Uterus (tissue), 4 donors: ENCODE measurements around the gene TLR8. TPM values are rescaled to one million over a fixed set of nuclear protein-coding genes. Genes with fewer than 3 reads are reported as not detected.

Source experiments
- DNase-seq, 2 donors: peaks; one replicate each; pipeline ENCODE4 v3.0.0-alpha.2; 2019 to 2020
- H3K27ac ChIP-seq, 2 donors: fragments of 200-600 bp; sonication (generic); 1 replicate in 1 of 2; 2 replicates in 1 of 2; pipeline ENCODE4 v1.5.1; 2016 to 2018
- H3K27me3 ChIP-seq, 2 donors: fragments of 200-600 bp; sonication (generic); one replicate each; pipeline ENCODE4 v1.5.1; 2018 to 2019; ENCODE audit warnings: control low read depth in 1 of 2
- H3K36me3 ChIP-seq, 2 donors: fragments of 200-600 bp; sonication (generic); one replicate each; pipeline ENCODE4 v1.5.1; 2019; ENCODE audit warnings: control low read depth in 1 of 2
- H3K4me1 ChIP-seq, 2 donors: fragments of 200-600 bp; sonication (generic); one replicate each; pipeline ENCODE4 v1.5.1; 2018 to 2019; ENCODE audit warnings: control low read depth in 1 of 2
- H3K4me3 ChIP-seq, 2 donors: fragments of 200-600 bp; sonication (generic); 1 replicate in 1 of 2; 2 replicates in 1 of 2; pipeline ENCODE4 v1.5.1; 2018 to 2019; ENCODE audit warnings: mild to moderate bottlenecking in 1 of 2
- H3K9me3 ChIP-seq, 2 donors: fragments of 200-600 bp; sonication (generic); one replicate each; pipeline ENCODE4 v1.5.1; 2019; ENCODE audit warnings: control low read depth in 1 of 2
- CTCF ChIP-seq, 4 experiments: fragments of 200-600 bp in 2 of 4; fragments of 450-650 bp in 2 of 4; sonication (generic) in 2 of 4; IDR thresholded peaks; one replicate each; pipeline ENCODE4 v1.5.1; 2016 to 2019; ENCODE audit warnings: antibody characterized with exemption in 4 of 4, mild to moderate bottlenecking in 2 of 4, moderate library complexity in 1 of 4
- POLR2A ChIP-seq, 2 donors: fragments of 450-650 bp; IDR thresholded peaks; one replicate each; pipeline ENCODE4 v1.6.1; 2016; ENCODE audit warnings: antibody characterized with exemption in 2 of 2, mild to moderate bottlenecking in 1 of 2, moderate library complexity in 1 of 2
- intact Hi-C: fragments of 100-400 bp; cut with DNase I; formaldehyde crosslinking; loops from one replicate; pipeline ENCODE4 v1.15.1; 2023; ENCODE audit warnings: low total_unique reads
- total RNA-seq, 4 donors: library from RNA; depleted of rRNA in 3 of 4; stranded (reverse); fragments of >200 nt in 3 of 4; gene quantifications; one replicate each; pipeline versions ENCODE4 v1.1.0 to v1.2.4, GENCODE V29; 2014 to 2023
- donor health status: DM: yes; HTN: yes; CAD: no.

Gene TLR8
- total RNA-seq, 4 donors from 2014 or later, result 0.29 to 0.55 (median 0.55) TPM; not detected in 1

GRCh38 chrX:12903646-12904045 lies 2.8 kb upstream of the TLR8 start:
- no peak overlapping the region for H3K4me3 ChIP-seq
- no peak overlapping the region for H3K27ac ChIP-seq
- intact Hi-C loops, result no loop called here
- no peaks in the 10 kb centered on the region for H3K27me3 ChIP-seq
- H3K36me3 ChIP-seq, result no peaks in the 10 kb centered on the region
- DNase-seq, result no peak
- H3K4me1 ChIP-seq, result no peaks in the 10 kb centered on the region
- no peaks in the 10 kb centered on the region for H3K9me3 ChIP-seq
- TF ChIP-seq CTCF (IDR thresholded peaks at IDR 0.05) (no peak), POLR2A (IDR thresholded peaks at IDR 0.05) (no peak)

- Histone ChIP-seq H3K27ac (no peak overlapping the region), H3K4me1 (no peaks in the 10 kb centered on the region), H3K27me3 (no peaks in the 10 kb centered on the region), H3K36me3 (no peaks in the 10 kb centered on the region), H3K4me3 (no peak overlapping the region), H3K9me3 (no peaks in the 10 kb centered on the region)
- intact Hi-C loops, result no loop called here
- TF ChIP-seq POLR2A (IDR thresholded peaks at IDR 0.05) (no peak), CTCF (IDR thresholded peaks at IDR 0.05) (no peak)
- no peak for DNase-seq
Measured at GRCh38 chrX:12910423-12911121, 4.2 kb downstream of the TLR8 start.

- TF ChIP-seq CTCF (IDR thresholded peaks at IDR 0.05), result no peak
- no peak for TF ChIP-seq POLR2A (IDR thresholded peaks at IDR 0.05)
- H3K9me3 ChIP-seq, result no peaks in the 10 kb centered on the region
- intact Hi-C loops, result no loop called here
Measured at GRCh38 chrX:12911122-12911470, 4.7 kb downstream of the TLR8 start.

GRCh38 chrX:12912791-12913482 lies 6.5 kb downstream of the TLR8 start:
- DNase-seq, result no peak
- Histone ChIP-seq H3K4me3 (no peak overlapping the region), H3K27me3 (no peaks in the 10 kb centered on the region), H3K27ac (no peak overlapping the region), H3K9me3 (no peaks in the 10 kb centered on the region), H3K36me3 (no peaks in the 10 kb centered on the region), H3K4me1 (no peaks in the 10 kb centered on the region)
- TF ChIP-seq CTCF (IDR thresholded peaks at IDR 0.05) (no peak), POLR2A (IDR thresholded peaks at IDR 0.05) (no peak)
- intact Hi-C loops, result no loop called here

More at GRCh38 chrX:12911122-12911470, 4.7 kb downstream of the TLR8 start:
- H3K27ac ChIP-seq, result no peak overlapping the region
- DNase-seq, result no peak
- H3K4me1 ChIP-seq, result no peaks in the 10 kb centered on the region
- no peak overlapping the region for H3K4me3 ChIP-seq
- H3K36me3 ChIP-seq, result no peaks in the 10 kb centered on the region
- H3K27me3 ChIP-seq, result no peaks in the 10 kb centered on the region

GRCh38 chrX:12917753-12918152 lies 11.3 kb downstream of the TLR8 start:
- intact Hi-C loops, result no loop called here
- Histone ChIP-seq H3K4me3 (no peak overlapping the region), H3K4me1 (no peaks in the 10 kb centered on the region), H3K36me3 (no peaks in the 10 kb centered on the region), H3K27me3 (no peaks in the 10 kb centered on the region), H3K27ac (no peak overlapping the region), H3K9me3 (no peaks in the 10 kb centered on the region)
- no peak for TF ChIP-seq CTCF (IDR thresholded peaks at IDR 0.05)
- TF ChIP-seq POLR2A (IDR thresholded peaks at IDR 0.05), result no peak
- no peak for DNase-seq
